AG09309 (cell line): ENCODE results near the gene DNAH17.
"Not testable (repeated sequence)": the region's sequence is repeated elsewhere in the genome, so short reads cannot be mapped to it uniquely, and the experiment has no call there.

Experiments used
- DNase-seq: peaks from one replicate; pipeline ENCODE4 v3.0.0-alpha.2; 2010; ENCODE audit warnings: low read depth
- H3K4me3 ChIP-seq: 2 replicates; pipeline ENCODE4 v1.5.1; 2011; ENCODE audit warnings: mild to moderate bottlenecking, low read depth, low read length, moderate library complexity; ENCODE audit not compliant: control insufficient read depth
- CTCF ChIP-seq: IDR thresholded peaks from 2 replicates; pipeline ENCODE4 v1.5.1; 2011; ENCODE audit warnings: mild to moderate bottlenecking, low read depth, low read length, inconsistent platforms; ENCODE audit not compliant: insufficient read depth, control insufficient read depth; ENCODE audit errors: missing control alignments

Gene DNAH17

GRCh38 chr17:78468366-78468765, 108.8 kb downstream of the DNAH17 start:
- no peak for TF ChIP-seq CTCF
- no peak for DNase-seq
- no peak overlapping the region for H3K4me3 ChIP-seq

- H3K4me3 ChIP-seq: no peak overlapping the region
- no peak for TF ChIP-seq CTCF
- no peak for DNase-seq
Observed at GRCh38 chr17:78466786-78467715, 110.1 kb downstream of the DNAH17 start.

GRCh38 chr17:78466109-78466785, 110.9 kb downstream of the DNAH17 start:
- DNase-seq, H3K4me3 ChIP-seq: not testable (repeated sequence)

- no peak for TF ChIP-seq CTCF
- no peak for DNase-seq
Observed at GRCh38 chr17:78462148-78462547, 115.0 kb downstream of the DNAH17 start.

GRCh38 chr17:78461799-78462053, 115.5 kb downstream of the DNAH17 start:
- DNase-seq: no peak
- no peak overlapping the region for H3K4me3 ChIP-seq
- TF ChIP-seq CTCF: no peak

More at GRCh38 chr17:78462148-78462547, 115.0 kb downstream of the DNAH17 start:
- no peak overlapping the region for H3K4me3 ChIP-seq

GRCh38 chr17:78460951-78461798, 116.0 kb downstream of the DNAH17 start:
- DNase-seq: no peak
- H3K4me3 ChIP-seq: no peak overlapping the region
- no peak for TF ChIP-seq CTCF
